GM12878 (cell line): ENCODE data around the gene STK40. TPM values are rescaled to one million over a fixed set of nuclear protein-coding genes. Genes with fewer than 3 reads are reported as not detected.

Experiments
- GABPA ChIP-seq: IDR thresholded peaks from 2 replicates; pipeline ENCODE4 v1.6.1; 2014; ENCODE audit warnings: antibody characterized with exemption, low read depth, mild to moderate bottlenecking, inconsistent platforms
- HCFC1 ChIP-seq: fragments of 150-350 bp; IDR thresholded peaks from 2 replicates; pipeline ENCODE4 v1.6.1; 2014; ENCODE audit warnings: low read length
- IKZF1 ChIP-seq: fragments of 450-650 bp; conservative IDR thresholded peaks from 2 replicates; pipeline ENCODE4 v1.6.1; 2017; ENCODE audit warnings: antibody characterized with exemption, mild to moderate bottlenecking
- NBN ChIP-seq: fragments of 450-650 bp; IDR thresholded peaks from 2 replicates; pipeline ENCODE4 v1.6.1; 2016
- POLR2A ChIP-seq: IDR thresholded peaks from 2 replicates; pipeline ENCODE4 v1.6.1; 2011; ENCODE audit warnings: low read depth, mild to moderate bottlenecking, low read length
- polyA plus RNA-seq, 11 experiments: library from polyadenylated mRNA; depleted of rRNA in 4 of 11; unstranded in 6 of 11; stranded (reverse) in 5 of 11; fragments of >200 nt; fragmentation: Nextera tagmentation in 4 of 11; fragmentation: Illumina TruSeq in 1 of 11; extraction: Ambion mirVana in 4 of 11; extraction: Trizol in 1 of 11; gene quantifications; 1 replicate in 1 of 11; 2 replicates in 10 of 11; pipeline versions ENCODE4 v1.2.1 to v1.2.3, GENCODE V29; 2011 to 2016; ENCODE audit warnings: inconsistent platforms in 2 of 11, missing spikeins in 2 of 11, low read depth in 1 of 11
- total RNA-seq, 4 experiments: library from RNA; depleted of rRNA in 3 of 4; stranded (reverse); fragments of >200 nt in 3 of 4; fragmentation: Illumina TruSeq in 1 of 4; extraction: Trizol in 1 of 4; gene quantifications; 2 replicates each; pipeline versions ENCODE4 v1.2.1 to v1.2.3, GENCODE V29; 2013 to 2021
- TF ChIP-seq, protein P1 (sequence below): IDR thresholded peaks from 2 replicates; pipeline ENCODE4 v1.6.1; 2012; ENCODE audit warnings: improper control_type of control experiment, low read depth, low read length; ENCODE audit not compliant: insufficient replicate concordance
- TF ChIP-seq, protein P2 (sequence below): fragments of 450-650 bp; IDR thresholded peaks from 2 replicates; pipeline ENCODE4 v1.6.1; 2017; ENCODE audit warnings: antibody characterized with exemption, mild to moderate bottlenecking, moderate library complexity
- TF ChIP-seq, protein P3 (sequence below): IDR thresholded peaks from 2 replicates; pipeline ENCODE4 v1.6.1; 2012; ENCODE audit warnings: low read length, inconsistent platforms

Gene STK40
- total and polyA plus RNA-seq, 10 of the 15 experiments (the other 5 are each of a cell fraction or from before 2014, with no cell fraction given) = 0.27 to 51.0 (median 29.5) TPM

DNA sequence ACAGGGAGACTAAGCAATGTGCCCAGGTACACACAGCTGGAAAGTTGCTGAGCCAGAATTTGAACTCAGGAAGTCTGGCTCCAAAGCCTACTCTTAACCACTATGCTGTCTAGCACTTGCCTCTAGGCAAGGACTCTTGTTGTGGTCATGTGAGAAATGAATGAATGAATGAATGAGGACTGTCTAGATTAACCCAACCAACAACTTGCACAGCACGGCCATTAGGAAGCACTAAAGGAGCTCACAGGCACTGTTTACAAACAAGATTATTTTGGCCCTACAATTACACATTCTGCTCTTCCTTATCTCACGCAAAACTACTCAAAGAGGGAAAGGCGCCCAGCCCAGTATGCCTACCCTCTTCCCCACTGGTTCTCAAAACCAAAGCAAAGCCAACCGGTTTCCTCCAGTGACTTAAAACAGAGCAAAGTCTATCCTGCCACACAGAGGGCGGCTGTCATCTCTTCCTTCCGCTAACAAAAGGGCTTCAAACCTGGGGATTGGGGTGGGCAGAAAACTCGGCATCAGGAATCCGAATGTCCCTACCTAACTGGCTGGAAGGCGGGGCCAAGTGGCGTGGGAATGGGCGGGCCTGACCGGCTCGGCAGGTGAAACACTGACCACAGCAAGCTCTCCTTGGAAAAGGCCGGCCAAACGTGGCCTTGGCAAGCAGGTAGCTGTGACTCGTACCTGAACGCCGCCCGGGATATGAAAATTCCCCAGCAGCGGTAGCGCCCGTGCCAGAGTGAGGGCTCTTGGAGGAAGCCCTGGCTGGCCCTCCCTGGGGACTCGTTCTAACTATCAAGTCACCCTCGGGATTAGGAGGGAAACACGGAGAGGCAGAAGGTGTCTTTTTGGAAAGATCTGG, 948 bp downstream of the STK40 start (continued):
- TF ChIP-seq, protein P1, sequence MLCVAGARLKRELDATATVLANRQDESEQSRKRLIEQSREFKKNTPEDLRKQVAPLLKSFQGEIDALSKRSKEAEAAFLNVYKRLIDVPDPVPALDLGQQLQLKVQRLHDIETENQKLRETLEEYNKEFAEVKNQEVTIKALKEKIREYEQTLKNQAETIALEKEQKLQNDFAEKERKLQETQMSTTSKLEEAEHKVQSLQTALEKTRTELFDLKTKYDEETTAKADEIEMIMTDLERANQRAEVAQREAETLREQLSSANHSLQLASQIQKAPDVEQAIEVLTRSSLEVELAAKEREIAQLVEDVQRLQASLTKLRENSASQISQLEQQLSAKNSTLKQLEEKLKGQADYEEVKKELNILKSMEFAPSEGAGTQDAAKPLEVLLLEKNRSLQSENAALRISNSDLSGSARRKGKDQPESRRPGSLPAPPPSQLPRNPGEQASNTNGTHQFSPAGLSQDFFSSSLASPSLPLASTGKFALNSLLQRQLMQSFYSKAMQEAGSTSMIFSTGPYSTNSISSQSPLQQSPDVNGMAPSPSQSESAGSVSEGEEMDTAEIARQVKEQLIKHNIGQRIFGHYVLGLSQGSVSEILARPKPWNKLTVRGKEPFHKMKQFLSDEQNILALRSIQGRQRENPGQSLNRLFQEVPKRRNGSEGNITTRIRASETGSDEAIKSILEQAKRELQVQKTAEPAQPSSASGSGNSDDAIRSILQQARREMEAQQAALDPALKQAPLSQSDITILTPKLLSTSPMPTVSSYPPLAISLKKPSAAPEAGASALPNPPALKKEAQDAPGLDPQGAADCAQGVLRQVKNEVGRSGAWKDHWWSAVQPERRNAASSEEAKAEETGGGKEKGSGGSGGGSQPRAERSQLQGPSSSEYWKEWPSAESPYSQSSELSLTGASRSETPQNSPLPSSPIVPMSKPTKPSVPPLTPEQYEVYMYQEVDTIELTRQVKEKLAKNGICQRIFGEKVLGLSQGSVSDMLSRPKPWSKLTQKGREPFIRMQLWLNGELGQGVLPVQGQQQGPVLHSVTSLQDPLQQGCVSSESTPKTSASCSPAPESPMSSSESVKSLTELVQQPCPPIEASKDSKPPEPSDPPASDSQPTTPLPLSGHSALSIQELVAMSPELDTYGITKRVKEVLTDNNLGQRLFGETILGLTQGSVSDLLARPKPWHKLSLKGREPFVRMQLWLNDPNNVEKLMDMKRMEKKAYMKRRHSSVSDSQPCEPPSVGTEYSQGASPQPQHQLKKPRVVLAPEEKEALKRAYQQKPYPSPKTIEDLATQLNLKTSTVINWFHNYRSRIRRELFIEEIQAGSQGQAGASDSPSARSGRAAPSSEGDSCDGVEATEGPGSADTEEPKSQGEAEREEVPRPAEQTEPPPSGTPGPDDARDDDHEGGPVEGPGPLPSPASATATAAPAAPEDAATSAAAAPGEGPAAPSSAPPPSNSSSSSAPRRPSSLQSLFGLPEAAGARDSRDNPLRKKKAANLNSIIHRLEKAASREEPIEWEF = no peak
- TF ChIP-seq HCFC1 = no peak
- no peak for TF ChIP-seq GABPA
- TF ChIP-seq, protein P2, sequence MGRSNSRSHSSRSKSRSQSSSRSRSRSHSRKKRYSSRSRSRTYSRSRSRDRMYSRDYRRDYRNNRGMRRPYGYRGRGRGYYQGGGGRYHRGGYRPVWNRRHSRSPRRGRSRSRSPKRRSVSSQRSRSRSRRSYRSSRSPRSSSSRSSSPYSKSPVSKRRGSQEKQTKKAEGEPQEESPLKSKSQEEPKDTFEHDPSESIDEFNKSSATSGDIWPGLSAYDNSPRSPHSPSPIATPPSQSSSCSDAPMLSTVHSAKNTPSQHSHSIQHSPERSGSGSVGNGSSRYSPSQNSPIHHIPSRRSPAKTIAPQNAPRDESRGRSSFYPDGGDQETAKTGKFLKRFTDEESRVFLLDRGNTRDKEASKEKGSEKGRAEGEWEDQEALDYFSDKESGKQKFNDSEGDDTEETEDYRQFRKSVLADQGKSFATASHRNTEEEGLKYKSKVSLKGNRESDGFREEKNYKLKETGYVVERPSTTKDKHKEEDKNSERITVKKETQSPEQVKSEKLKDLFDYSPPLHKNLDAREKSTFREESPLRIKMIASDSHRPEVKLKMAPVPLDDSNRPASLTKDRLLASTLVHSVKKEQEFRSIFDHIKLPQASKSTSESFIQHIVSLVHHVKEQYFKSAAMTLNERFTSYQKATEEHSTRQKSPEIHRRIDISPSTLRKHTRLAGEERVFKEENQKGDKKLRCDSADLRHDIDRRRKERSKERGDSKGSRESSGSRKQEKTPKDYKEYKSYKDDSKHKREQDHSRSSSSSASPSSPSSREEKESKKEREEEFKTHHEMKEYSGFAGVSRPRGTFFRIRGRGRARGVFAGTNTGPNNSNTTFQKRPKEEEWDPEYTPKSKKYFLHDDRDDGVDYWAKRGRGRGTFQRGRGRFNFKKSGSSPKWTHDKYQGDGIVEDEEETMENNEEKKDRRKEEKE = no peak
- TF ChIP-seq IKZF1 = peak; percentile 56
- TF ChIP-seq POLR2A = peak; percentile 57
- TF ChIP-seq, protein P3, sequence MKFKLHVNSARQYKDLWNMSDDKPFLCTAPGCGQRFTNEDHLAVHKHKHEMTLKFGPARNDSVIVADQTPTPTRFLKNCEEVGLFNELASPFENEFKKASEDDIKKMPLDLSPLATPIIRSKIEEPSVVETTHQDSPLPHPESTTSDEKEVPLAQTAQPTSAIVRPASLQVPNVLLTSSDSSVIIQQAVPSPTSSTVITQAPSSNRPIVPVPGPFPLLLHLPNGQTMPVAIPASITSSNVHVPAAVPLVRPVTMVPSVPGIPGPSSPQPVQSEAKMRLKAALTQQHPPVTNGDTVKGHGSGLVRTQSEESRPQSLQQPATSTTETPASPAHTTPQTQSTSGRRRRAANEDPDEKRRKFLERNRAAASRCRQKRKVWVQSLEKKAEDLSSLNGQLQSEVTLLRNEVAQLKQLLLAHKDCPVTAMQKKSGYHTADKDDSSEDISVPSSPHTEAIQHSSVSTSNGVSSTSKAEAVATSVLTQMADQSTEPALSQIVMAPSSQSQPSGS = no peak
- TF ChIP-seq NBN = 0 out of 2 replicates have a peak, but pooled peaks have one; percentile 26
